Stromal cell of bone marrow (primary cell): ENCODE data around the gene TTC38.
"Not testable (repeated sequence)": the region's sequence is repeated elsewhere in the genome, so short reads cannot be mapped to it uniquely, and the experiment has no call there.

Experiments used
- DNase-seq: peaks from one replicate; pipeline ENCODE4 v3.0.0-alpha.2; 2012; ENCODE audit warnings: low read depth

TTC38 gene

GRCh38 chr22:46246178-46246577, 21.6 kb upstream of the TTC38 start:
- DNase-seq: no peak

- DNase-seq: no peak
These were observed 20.3 kb upstream of the TTC38 start for GRCh38 chr22:46247443-46247975.

GRCh38 chr22:46250035-46250782, 17.6 kb upstream of the TTC38 start, which contains the start of gene CDPF1:
Gene CDPF1 (minus strand): TSS chr22:46250293. CDS start chr22:46248284, 2,009 bp downstream.
- peak; percentile 73 for DNase-seq

- no peak for DNase-seq
These were observed 17.1 kb upstream of the TTC38 start for GRCh38 chr22:46250783-46251125.

GRCh38 chr22:46251266-46251665, 16.5 kb upstream of the TTC38 start:
- no peak for DNase-seq

- DNase-seq: no peak
These were observed 15.9 kb upstream of the TTC38 start for GRCh38 chr22:46251816-46252380.

- no peak for DNase-seq
These were observed 11.3 kb upstream of the TTC38 start for GRCh38 chr22:46256358-46256958.

GRCh38 chr22:46259374-46259773, 8.4 kb upstream of the TTC38 start:
- no peak for DNase-seq

- no peak for DNase-seq
These were observed 7.8 kb upstream of the TTC38 start for GRCh38 chr22:46260038-46260437.

- DNase-seq: no peak
These were observed 5.2 kb upstream of the TTC38 start for GRCh38 chr22:46262449-46263215.

- DNase-seq: no peak
These were observed 4.6 kb upstream of the TTC38 start, which contains the start of gene PKDREJ for GRCh38 chr22:46263216-46263590. Gene PKDREJ (minus strand): TSS chr22:46263343. CDS start chr22:46263322, 21 bp downstream.

- DNase-seq: not testable (repeated sequence)
These were observed 3.3 kb upstream of the TTC38 start for GRCh38 chr22:46264520-46264919.

- not testable (repeated sequence) for DNase-seq
These were observed 2.2 kb upstream of the TTC38 start for GRCh38 chr22:46265627-46266026.

- no peak for DNase-seq
These were observed 1.8 kb downstream of the TTC38 start for GRCh38 chr22:46269564-46269963.

GRCh38 chr22:46272196-46272595, 4.4 kb downstream of the TTC38 start:
- no peak for DNase-seq

- DNase-seq: no peak
These were observed 5.1 kb downstream of the TTC38 start for GRCh38 chr22:46272762-46273431.

- DNase-seq: no peak
These were observed 5.8 kb downstream of the TTC38 start for GRCh38 chr22:46273432-46274148.

GRCh38 chr22:46274381-46274780, 6.6 kb downstream of the TTC38 start:
- DNase-seq: no peak

GRCh38 chr22:46275455-46276122, 7.8 kb downstream of the TTC38 start:
- DNase-seq: no peak

- no peak for DNase-seq
These were observed 8.8 kb downstream of the TTC38 start for GRCh38 chr22:46276563-46276962.
